Measurements from ENCODE around the gene STAU1.
"Not testable (repeated sequence)": the region's sequence is repeated elsewhere in the genome, so short reads cannot be mapped to it uniquely, and the experiment has no call there.

Gene STAU1

DNA sequence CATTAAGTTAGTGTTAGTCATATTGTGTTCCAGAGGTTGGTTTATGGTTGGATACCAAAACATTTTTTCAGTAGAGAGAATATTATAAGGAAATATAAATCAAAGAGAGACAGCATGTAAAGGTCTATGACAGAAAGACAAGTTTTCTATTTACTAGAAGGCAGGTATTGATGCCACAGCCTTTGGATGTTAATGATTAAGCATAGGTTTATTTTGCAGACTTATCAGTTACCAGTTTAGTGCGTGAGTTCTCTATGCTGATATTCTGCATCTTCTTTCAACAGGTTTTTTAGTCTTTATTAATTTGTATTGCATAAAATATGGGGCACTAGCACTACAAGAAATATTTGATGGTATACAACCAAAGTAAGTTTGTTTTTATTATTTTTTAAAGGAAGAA is 96.4 kb downstream of the STAU1 start:
- in situ Hi-C loops (cut with MboI; ENCODE audit: low sequenced_read_pairs, unreplicated experiment), result no loop called here
- TF ChIP-seq CTCF (IDR thresholded peaks at IDR 0.05; ENCODE audit: borderline replicate concordance, control extremely low read depth, extremely low read depth, insufficient read depth, missing control alignments), result no peak
- DNase-seq (ENCODE audit: low spot score), result no peak

GRCh38 chr20:49091104-49091503 is 97.0 kb downstream of the STAU1 start:
- no peak for TF ChIP-seq CTCF (IDR thresholded peaks at IDR 0.05; ENCODE audit: borderline replicate concordance, control extremely low read depth, extremely low read depth, insufficient read depth, missing control alignments)
- DNase-seq (ENCODE audit: low spot score), result no peak
- in situ Hi-C loops (cut with MboI; ENCODE audit: low sequenced_read_pairs, unreplicated experiment), result no loop called here

- in situ Hi-C loops (cut with MboI; ENCODE audit: low sequenced_read_pairs, unreplicated experiment); DNase-seq (ENCODE audit: low spot score): not testable (repeated sequence)
Observed at GRCh38 chr20:49082295-49082694, 105.8 kb downstream of the STAU1 start.

DNA sequence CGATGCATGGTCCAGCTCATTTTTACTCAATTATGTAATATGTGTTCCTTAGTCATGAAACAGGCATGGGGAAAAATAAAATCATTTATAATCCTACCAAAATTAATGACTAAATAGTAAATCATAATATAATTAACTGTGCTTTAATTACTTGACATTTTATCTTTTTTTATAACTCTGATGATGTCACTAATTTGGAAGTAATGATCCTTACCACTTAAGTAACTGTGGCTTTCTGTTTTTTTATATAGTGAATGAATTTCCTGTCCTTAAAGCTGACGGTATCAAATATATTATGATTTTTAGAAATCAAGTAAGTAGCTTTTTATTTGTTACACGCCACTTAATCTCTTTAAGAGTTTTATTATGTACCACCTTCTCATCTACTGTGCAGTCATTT is 109.8 kb downstream of the STAU1 start:
- no peak for DNase-seq (ENCODE audit: low spot score)
- in situ Hi-C loops (cut with MboI; ENCODE audit: low sequenced_read_pairs, unreplicated experiment), result no loop called here
- no peak for TF ChIP-seq CTCF (IDR thresholded peaks at IDR 0.05; ENCODE audit: borderline replicate concordance, control extremely low read depth, extremely low read depth, insufficient read depth, missing control alignments)

DNA sequence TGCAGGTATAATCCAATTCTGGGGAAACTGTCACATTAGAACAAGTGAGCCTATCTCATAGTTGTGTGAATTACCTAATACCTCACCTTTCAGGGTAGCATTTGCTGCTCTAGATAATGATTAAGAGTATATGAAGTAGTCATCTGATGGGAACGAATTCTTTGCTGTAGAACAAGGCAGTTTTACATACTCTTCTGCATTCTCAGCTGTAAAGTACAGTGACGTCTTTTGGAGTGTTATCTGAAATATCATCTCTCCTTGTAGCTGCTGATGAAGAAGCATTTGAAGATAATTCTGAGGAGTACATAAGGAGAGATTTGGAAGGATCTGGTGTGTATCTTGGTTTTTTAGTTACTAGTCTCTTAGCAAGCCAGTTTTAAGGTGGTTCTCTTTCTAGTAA is 113.6 kb downstream of the STAU1 start:
- in situ Hi-C loops (cut with MboI; ENCODE audit: low sequenced_read_pairs, unreplicated experiment), result no loop called here
- TF ChIP-seq CTCF (IDR thresholded peaks at IDR 0.05; ENCODE audit: borderline replicate concordance, control extremely low read depth, extremely low read depth, insufficient read depth, missing control alignments), result no peak
- DNase-seq (ENCODE audit: low spot score), result no peak
